ENCODE data around the gene PARP15. TPM values are rescaled to one million over a fixed set of nuclear protein-coding genes. Genes with fewer than 3 reads are reported as not detected.

Gene PARP15
- total RNA-seq, 1 experiment from 2014 or later: not detected

DNA sequence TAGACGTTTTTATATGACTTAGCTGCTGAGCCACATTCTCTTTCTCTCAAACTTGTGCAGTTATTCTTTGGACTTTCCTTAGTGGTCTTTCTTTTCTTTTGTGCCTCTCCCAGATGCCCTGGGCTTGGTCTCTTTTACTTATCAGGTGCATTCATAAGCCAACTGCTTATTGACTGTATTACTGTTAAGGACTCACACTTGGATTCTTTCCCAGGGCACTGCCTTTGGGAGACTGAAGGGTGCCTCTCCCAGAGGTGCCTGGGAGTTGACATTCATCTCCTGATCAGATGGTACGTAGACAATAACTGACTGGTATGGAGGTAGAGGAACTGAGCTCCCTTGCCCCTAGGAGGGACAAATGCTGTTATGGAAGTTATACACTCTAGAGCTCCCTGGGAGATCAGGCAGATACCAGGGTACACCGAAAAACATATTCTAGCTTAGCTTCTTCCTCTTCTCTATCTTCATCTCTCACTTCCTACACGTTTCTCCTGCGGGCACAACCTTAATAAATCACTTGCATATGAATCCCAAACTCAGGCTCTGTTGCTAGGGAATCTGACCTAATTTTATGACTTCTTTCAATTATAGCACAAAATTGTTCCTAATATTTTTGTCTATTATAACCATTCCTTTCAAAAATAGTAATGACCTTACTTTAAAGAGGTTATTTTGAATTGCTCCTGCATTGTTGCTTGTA is 24.7 kb downstream of the PARP15 start:
- in situ Hi-C loops (cut with HindIII; ENCODE audit: low pct_unique_long_range_greater_than_20kb, low sequenced_read_pairs): no loop called here
- no peak for DNase-seq (ENCODE audit: low read depth, low spot score)

DNA sequence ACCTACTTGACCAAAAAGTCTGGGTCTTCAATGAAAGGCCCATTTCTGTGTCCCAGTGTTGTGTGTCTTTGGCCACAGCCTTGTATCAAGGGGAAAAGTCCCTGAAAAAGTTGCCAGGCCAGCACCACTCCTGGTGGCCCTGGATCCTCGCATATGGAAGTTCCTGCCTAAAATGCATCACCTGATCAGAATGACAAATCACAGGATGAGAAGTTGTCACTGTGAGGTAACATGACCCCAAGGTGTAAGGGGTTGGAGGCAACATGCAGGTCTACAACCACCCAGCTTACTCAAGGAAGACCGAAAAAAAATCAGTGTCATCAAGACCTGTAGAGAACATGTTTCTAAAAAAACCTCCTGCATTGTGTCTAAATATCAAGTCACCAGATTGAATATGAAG is 25.6 kb downstream of the PARP15 start:
- in situ Hi-C loops (cut with HindIII; ENCODE audit: low pct_unique_long_range_greater_than_20kb, low sequenced_read_pairs): no loop called here
- DNase-seq (ENCODE audit: low read depth, low spot score): no peak

DNA sequence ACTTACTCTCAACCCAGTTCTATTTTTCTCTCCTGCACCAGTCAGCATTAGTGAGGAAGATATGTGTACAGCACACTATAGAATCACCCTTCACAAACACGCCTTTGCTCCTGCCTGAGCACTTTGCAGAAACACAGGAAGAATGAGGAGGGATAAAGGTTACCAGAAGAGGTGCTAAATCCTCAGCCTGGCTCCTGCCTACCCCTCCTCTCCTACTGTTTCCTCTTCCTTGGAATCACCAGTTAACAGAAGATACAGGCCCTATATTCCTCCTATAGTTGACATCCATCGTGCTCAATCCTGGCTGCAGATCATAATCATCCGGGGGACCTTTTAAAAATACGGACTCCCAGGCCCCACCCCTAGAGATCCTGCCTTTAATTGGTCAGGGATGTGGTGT is 28.9 kb downstream of the PARP15 start:
- in situ Hi-C loops (cut with HindIII; ENCODE audit: low pct_unique_long_range_greater_than_20kb, low sequenced_read_pairs): no loop called here

DNA sequence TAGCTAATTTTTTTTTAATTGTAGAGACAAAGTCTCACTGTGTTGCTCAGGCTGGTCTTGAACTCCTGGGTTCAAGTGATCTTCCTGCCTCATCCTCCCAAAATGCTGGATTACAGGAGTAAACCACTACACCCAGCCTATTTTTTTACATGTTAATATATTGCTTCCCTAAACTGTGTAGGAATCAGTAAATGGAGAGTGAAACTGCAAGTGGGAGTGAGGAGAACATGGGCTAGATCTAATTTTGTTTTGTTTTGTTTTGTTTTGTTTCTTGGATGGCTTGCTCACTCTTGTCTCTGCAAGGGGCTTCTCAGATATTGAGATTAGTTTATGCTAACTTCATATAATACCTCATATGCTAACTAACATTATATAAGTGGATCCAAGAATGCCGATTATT is 31.5 kb downstream of the PARP15 start:
- in situ Hi-C loops (cut with HindIII; ENCODE audit: low pct_unique_long_range_greater_than_20kb, low sequenced_read_pairs): no loop called here
- no peak for DNase-seq (ENCODE audit: low read depth, low spot score)

More for the DNA sequence above, 28.9 kb downstream of the PARP15 start:
- no peak for DNase-seq (ENCODE audit: low read depth, low spot score)

DNA sequence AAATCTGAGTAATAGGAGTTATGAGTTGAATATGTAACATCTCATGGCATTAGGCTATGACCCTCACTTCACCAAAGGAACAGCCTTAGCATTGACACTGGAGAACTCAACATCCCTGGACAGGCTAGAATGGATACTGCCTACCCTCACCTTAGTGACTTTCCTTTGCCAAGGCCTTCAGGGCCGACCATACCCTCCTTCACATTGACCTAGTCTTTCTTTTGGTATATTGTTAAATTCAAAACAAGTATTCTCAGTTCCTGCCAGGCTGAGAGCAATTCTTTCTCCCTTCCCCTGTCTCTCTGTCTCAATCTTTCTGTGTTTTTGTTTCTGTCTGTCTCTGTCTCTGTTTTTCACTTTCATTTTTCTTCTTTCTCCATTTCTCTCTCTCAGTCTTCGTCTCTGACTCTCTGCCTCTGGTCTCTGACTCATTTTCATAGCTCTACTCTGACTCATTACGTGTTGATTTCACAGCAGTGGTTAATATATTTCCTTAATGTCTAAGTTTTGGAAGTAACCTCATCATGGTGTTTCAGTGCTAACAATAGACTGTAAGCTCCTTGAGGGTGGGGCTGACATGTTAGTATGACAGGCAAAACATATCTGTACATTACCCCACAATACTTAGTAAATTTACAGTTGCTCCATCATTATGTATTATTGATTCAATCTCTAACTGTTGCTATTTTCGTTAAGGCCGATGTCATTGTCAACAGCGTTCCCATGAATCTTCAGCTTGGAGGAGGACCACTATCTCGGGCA is 32.5 kb downstream of the PARP15 start:
- DNase-seq (ENCODE audit: low read depth, low spot score): no peak
- in situ Hi-C loops (cut with HindIII; ENCODE audit: low pct_unique_long_range_greater_than_20kb, low sequenced_read_pairs): no loop called here

DNA sequence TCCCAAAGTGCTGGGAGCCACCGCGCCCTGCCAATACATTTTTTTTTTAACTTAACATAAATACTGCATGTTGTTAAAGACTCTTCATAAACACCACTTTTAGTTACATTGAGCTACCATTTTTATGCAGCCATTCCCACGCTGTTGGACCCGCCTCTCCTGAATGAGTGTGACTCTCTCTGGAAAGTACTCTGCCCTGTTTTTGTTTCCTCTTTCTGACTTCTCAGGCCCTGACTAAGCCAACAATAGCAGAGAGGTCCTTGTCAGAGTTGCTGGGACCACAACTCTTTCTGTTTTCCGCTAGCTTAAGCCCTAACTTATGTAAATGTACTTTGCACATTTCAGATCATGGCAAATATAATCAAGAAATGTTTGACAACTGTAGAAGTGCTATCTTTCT is 35.2 kb downstream of the PARP15 start:
- no peak for DNase-seq (ENCODE audit: low read depth, low spot score)
- in situ Hi-C loops (cut with HindIII; ENCODE audit: low pct_unique_long_range_greater_than_20kb, low sequenced_read_pairs): no loop called here

DNA sequence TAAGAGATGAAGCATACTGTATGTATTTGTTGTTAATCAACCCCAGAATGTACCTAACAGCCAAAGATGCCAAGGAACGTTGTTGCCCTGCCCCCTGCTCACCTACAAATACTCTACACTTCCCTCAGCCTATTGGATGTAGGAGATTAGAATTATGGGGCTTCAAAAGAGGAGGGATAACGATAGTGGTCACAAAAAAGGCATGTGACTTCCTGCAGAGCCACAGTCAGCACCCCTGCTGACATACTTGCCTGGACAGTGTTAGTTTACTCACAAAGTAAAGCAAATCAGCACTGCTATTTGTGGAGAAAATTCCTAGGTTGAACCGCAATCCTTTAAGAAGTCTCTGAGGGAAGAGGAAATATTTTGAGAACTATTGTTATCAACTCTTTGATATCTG is 37.9 kb downstream of the PARP15 start:
- DNase-seq (ENCODE audit: low read depth, low spot score): peak; percentile 36
- in situ Hi-C loops (cut with HindIII; ENCODE audit: low pct_unique_long_range_greater_than_20kb, low sequenced_read_pairs): no loop called here

DNA sequence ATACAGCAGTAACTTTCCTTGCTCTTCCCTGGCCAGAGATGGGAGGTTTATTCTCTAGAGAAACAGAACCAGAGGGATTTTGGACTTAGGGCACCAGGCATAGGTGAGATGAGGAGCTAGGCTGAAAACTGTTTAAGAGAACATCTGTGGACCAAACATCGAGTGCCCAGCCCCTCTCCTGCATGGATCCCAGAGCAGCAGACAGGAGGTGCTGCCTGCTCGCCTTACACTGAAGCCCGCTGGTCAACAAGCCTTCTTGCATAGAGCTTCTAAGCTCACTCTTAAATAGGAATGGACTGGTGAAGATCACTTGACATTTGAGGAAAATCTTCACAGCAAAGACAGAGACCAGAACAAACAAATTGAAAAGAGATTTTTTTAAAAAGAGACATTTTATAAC is 41.2 kb downstream of the PARP15 start:
- in situ Hi-C loops (cut with HindIII; ENCODE audit: low pct_unique_long_range_greater_than_20kb, low sequenced_read_pairs): no loop called here
- DNase-seq (ENCODE audit: low read depth, low spot score): no peak

DNA sequence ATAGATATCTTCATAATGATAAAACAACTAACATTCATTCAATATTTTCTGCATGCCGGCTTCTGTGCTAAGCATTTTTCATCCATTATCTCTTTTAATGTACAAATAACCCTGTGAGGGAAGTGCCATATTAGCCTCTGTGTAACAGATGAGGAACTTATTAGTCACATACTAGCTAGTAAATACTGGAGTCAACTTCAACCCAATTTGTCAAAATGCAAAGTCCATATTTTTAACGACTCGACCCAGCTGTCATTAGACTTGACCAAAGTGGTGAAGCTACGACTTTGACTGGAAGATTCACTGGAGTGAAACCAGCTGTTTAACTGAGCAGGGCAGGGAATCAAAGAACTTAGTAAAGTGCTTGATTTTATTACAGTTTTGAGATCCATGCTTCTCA is 41.6 kb downstream of the PARP15 start:
- in situ Hi-C loops (cut with HindIII; ENCODE audit: low pct_unique_long_range_greater_than_20kb, low sequenced_read_pairs): no loop called here

DNA sequence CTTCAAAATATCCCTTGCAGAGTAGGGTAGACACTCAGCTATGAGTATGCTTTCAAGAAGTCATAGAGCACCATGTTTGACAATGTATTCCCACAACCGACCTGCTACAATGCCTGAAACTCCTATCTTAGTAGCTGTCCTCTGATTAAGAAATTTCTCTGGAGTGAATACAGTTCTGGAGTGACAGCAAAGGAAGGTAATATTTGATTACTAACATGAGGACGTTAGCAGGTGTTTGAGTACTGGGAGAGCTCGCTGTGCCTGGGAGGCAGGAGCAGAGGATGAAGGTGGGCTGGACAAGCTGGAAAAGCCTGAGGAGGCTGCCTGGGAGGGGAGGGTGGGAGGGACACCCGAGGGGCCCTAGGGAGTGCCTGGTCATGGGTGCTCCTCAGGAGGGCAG is 42.9 kb downstream of the PARP15 start:
- no peak for DNase-seq (ENCODE audit: low read depth, low spot score)
- in situ Hi-C loops (cut with HindIII; ENCODE audit: low pct_unique_long_range_greater_than_20kb, low sequenced_read_pairs): no loop called here

More for the DNA sequence above, 41.6 kb downstream of the PARP15 start:
- no peak for DNase-seq (ENCODE audit: low read depth, low spot score)

DNA sequence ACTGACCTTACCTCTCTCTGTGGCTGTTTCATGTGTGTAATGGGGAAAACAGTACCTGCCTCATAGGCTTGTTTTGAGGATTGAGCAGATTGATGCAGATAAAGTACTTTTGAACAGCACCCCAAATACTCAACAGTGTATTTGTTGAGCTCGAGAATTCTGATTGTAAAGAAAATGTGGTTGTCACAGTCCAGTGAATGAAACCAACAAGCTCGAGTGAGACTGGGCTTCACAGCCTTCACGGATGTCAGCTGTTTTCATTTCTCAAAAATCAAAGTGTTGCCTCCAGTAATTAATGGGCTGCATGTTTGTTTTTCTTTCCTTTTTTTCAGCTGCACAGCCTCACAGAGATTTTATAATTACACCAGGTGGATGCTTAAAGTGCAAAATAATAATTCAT is 43.7 kb downstream of the PARP15 start:
- in situ Hi-C loops (cut with HindIII; ENCODE audit: low pct_unique_long_range_greater_than_20kb, low sequenced_read_pairs): no loop called here
- no peak for DNase-seq (ENCODE audit: low read depth, low spot score)

DNA sequence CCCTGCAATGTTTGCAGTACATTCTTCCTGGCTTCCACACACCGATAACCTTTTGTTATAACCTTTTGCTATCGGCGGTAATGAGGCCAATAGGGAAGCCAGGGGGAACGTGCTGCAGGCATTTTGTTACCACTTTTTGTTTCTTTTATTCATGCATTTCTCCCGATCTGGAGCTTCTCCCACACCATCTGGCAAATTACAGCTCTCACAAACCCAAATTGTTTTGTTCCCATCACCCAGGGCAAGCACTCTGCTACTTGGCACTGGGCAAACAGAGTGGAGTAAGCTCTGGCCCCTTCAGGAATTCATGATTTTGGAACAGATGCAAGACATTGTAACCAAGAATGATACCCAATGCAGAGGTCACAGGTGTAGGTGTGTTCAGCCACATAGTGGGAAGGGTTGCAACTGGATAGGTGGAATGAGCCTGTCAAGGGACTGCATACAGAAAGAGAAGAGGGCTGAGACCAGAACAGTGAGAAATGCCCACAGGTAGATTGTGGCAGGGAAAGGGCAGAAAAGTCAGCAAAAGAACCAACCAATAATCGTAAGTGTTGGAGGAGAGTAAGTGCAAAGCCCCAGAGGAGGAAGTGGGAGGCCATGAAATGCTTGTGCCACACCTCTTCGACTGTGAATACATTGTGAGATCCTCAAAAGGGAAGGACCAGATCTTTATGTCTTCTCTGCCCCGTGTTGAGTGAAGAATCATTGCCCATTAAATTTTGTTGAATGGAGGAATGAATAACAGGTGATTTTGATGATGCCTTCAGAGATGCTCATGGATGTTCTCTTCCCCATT is 45.8 kb downstream of the PARP15 start:
- in situ Hi-C loops (cut with HindIII; ENCODE audit: low pct_unique_long_range_greater_than_20kb, low sequenced_read_pairs): no loop called here
- no peak for DNase-seq (ENCODE audit: low read depth, low spot score)

DNA sequence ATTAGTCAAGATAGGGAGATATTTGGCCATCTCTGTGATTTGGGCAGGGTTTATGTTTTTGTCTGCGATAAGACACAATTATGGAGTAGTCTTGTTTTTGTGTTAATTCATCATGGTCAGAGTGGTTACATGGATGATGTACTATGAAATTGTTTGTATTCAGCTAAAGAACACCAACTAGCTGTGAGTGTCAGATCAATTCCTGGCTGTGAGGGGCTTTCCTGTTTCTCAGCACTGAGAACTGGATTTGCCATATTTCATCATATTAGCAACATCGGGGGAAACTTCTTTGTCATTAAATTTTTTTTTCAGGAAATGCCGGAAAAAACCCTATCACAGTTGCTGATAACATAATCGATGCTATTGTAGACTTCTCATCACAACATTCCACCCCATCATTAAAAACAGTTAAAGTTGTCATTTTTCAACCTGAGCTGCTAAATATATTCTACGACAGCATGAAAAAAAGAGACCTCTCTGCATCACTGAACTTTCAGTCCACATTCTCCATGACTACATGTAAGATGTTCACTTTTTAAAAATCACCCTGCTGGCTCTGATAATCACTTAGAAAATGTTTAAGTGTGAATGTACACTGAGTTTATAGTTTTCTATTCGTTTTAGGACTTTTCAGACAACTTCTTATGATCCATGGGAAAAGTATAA is 49.2 kb downstream of the PARP15 start:
- in situ Hi-C loops (cut with HindIII; ENCODE audit: low pct_unique_long_range_greater_than_20kb, low sequenced_read_pairs): no loop called here
- no peak for DNase-seq (ENCODE audit: low read depth, low spot score)

DNA sequence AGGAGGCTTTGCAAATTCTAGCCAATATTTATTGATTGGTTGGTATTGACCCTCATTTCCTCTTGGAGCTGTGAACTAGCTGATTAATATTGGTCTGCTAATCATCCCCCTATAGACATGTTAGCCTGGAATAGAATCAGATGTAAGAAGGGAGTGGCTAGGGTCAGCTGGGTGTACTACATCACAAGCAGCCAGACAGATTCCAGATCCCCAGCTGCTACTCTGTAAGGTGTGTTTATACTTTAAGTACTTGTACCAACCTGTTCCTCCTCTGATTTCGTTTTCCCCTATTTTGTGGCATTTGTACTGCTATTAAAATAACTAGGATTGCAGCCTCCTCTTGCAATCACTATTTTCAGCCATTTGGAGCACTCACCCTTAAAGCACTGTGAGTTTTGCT is 49.9 kb downstream of the PARP15 start:
- in situ Hi-C loops (cut with HindIII; ENCODE audit: low pct_unique_long_range_greater_than_20kb, low sequenced_read_pairs): no loop called here
- DNase-seq (ENCODE audit: low read depth, low spot score): no peak

DNA sequence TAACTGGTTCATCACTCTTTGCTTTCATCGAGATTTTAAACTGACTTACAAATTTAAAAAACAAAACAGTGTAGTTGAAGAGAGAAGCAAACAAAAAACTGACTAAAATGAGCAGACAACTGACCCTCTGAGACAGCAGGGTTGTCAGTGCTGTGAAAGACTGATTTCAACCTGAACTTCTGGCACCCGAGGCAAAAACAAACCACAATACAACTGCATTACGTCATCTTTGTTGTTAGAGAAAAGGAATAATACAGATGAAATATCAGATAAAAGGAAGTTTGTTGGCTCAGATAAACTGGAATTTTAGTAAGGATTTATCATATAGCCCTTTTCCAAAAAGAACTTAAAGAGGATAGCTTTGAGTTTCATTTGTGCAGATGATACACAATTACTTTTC is 51.1 kb downstream of the PARP15 start:
- in situ Hi-C loops (cut with HindIII; ENCODE audit: low pct_unique_long_range_greater_than_20kb, low sequenced_read_pairs): no loop called here
- peak; percentile 49 for DNase-seq (ENCODE audit: low read depth, low spot score)

DNA sequence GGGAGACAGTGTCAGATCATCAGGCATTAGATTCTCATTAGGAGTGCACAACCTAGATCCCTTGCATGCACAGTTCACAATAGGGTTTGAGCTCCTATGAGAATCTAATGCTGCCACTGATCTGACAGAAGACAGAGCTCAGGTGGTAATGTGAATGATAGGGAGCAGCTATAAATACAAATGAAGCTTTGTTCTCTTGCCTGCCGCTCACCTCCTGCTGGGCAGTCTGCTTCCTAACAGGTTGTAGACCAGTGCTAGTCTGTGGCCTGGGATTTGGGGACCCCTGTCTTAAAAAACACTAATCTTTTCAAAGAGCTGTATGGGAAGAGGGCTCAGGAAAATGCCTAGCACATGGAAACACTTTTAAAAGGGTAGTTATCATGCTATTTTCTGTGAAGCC is 52.3 kb downstream of the PARP15 start:
- in situ Hi-C loops (cut with HindIII; ENCODE audit: low pct_unique_long_range_greater_than_20kb, low sequenced_read_pairs): no loop called here
- DNase-seq (ENCODE audit: low read depth, low spot score): no peak

DNA sequence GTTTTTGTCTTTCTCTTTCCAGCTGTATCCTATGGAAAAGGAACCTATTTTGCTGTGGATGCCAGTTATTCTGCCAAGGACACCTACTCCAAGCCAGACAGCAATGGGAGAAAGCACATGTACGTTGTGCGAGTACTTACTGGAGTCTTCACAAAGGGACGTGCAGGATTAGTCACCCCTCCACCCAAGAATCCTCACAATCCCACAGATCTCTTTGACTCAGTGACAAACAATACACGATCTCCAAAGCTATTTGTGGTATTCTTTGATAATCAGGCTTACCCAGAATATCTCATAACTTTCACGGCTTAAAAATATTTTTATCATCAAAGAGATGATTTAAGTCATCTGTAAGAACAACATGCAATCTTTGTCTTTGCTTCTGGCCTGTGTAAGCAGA is 58.3 kb downstream of the PARP15 start:
- in situ Hi-C loops (cut with HindIII; ENCODE audit: low pct_unique_long_range_greater_than_20kb, low sequenced_read_pairs): no loop called here
- no peak for DNase-seq (ENCODE audit: low read depth, low spot score)

DNA sequence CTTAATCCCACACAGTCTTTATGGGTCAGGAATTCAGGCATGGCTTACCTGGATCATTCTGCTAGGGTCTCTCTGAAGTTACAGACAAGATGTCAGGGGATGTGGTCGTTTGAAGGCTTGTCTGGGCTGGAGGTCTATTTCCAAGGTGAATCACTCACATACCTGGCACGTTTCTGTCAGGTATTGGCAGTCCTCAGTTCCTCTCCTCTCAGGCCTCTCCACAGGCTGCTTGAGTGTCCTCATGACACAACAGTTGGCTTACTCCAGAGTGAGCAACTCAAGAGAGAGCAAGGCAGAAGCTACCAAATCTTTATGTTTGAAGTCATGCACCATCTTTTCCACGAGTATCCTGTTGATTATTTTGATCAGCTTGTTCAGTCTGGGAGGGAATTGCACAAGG is 59.2 kb downstream of the PARP15 start:
- in situ Hi-C loops (cut with HindIII; ENCODE audit: low pct_unique_long_range_greater_than_20kb, low sequenced_read_pairs): no loop called here
- DNase-seq (ENCODE audit: low read depth, low spot score): no peak
